ENCODE data around the gene UBAP1.
"Not testable (repeated sequence)": the region's sequence is repeated elsewhere in the genome, so short reads cannot be mapped to it uniquely, and the experiment has no call there.

Gene UBAP1

GRCh38 chr9:34267660-34268059 lies 88.8 kb downstream of the UBAP1 start:
- no peak for DNase-seq

DNA sequence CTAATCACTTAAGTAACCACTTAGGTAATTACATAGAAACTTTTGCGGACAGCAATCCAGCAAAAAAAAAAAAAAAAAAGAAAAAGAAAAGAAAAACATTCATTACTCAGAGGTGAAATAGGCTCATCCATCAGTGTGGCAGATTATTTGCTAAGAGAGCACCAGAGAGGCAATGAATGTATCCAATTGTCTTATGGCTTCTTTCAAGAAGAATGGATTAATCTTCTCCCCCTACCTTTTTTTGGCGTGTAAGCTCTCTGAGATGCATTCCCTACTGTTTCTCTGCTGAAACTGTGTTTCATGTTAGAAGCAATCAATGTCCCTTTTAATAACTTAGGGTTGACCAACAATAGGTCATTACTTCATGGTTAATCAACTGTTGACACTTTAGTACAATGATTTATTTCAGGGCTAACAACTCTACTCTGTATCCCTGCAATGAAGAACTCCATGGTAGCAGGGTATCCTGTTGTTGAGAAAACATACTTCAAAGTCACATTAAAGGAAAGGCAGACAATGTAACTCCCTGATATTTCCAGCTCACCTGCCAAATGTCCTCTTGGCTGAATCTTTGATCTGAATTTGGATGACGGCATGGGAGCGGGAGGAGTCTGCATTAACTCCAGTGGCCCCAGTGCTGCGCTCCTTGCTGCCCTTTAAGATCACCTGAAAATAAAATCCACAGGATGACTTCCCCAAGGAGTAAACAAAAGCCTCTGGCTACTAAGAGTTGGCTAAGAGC lies 92.6 kb downstream of the UBAP1 start:
- DNase-seq = no peak

DNA sequence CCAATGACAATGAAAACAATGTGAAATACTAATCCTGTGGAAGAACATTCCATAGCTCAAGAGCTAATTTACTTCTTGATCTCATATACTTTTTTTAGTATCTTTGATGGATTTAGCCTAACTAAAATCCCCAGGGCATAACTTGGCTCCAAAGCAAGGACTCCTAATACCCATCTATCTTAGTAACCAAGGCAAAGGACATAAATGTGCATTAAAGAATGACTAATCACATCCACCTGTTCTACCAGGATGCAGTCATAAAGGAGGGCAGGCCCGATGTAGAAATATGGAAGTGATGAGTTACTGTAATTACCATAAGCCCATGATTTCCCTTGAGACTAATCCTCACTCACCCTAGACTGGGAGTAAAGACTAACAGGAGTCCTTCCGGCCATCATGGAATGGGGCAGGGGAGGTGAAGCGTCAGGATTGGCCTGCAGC lies 93.3 kb downstream of the UBAP1 start:
- no peak for DNase-seq

DNA sequence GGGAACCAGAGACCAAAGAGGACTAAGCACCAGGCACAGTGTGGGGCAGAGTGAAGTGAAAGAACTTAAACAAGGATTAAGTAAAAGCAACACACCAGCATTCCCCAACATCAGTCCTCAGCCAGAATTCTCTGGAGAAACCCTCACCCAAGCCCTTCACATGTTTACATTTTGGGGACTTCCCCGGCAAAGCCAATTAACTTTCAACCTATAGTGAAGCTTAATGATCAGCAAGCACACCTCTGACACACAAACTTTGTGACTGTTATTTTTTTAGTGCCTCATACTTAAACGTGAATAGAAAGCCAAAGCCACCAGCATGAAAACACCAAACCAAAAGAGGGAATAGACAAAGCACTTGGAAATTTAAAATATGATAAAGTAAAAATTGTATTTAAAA lies 94.7 kb downstream of the UBAP1 start:
- not testable (repeated sequence) for DNase-seq

- DNase-seq = no peak
Observed at GRCh38 chr9:34275811-34276210, 97.0 kb downstream of the UBAP1 start.

DNA sequence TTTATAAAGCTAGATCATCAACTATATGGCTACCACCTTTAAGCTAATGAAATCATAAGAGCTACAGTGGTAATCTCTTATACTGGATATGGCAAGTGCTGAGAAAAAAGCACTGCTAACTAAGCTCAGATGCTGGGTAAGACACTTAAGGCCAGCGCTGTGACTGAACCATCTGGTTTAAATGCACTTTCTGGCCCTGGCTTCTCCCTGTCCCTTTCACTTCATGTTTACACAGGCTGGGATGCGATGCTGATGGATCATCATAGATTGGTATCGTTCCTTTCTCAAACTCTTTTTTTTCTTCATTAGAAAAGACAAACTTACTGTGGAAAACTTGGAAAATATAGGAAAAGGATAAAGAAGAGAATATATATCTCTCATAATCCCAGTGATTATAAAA lies 97.9 kb downstream of the UBAP1 start:
- DNase-seq = no peak

GRCh38 chr9:34279411-34279810 lies 100.6 kb downstream of the UBAP1 start:
- DNase-seq = no peak

- no peak for DNase-seq
Observed at GRCh38 chr9:34282096-34282495, 103.3 kb downstream of the UBAP1 start.

DNA sequence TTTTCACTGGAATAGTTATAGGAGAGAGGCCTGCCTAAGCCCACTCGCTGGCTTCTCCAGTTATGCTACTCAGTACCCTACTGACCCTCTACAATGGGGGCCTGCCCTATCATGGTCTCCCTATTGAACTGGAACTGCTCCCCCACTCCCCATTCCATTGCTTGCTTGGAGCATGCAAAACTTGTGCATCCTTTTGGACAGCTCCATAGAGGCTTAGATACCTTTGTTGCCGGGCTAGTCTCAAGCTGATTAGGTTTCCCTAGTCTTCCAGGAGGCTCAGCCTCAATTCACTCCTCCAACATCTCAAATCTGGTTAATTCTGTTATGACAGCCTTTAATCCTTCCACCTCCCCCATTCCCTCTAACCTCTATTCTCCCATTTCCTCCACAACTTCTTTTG lies 110.3 kb downstream of the UBAP1 start:
- DNase-seq = no peak

DNA sequence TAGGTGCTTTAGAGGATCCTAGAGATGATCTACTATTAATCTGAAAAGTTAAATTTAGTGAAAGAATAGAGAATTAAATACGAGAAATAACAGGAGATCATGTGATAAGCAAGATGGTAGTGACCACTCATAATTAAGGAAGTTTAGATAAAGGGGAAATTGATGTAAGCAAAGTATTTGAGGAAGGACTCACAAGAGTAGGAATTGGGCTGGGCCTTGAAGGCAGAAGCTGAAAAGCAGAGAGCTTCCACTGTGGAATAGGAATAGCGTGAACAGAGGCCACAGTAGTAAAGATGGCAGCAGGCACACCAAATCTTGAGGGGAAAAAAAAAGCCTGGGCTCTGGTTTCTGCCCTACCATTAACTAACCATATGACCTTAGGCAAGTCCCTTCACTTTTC lies 112.2 kb downstream of the UBAP1 start:
- DNase-seq = no peak

DNA sequence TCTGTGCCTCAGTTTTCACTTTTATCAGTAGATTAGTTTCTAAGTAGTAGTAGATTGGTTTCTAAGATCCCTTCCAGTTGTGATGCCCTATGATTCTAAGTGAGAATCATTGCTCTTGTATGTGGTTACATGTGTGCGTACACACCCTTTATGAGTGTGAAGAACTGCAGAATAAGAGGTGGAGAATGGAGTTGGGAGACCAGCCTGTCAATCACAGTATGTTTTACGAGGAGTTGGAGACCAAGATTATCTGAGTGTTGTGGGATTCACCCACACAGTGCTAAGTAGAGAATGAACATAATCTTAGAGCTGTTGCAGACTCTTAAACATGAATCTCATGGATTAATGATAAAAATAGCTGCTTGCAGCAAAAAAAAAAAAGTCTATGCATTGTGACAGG lies 112.6 kb downstream of the UBAP1 start:
- DNase-seq = no peak

DNA sequence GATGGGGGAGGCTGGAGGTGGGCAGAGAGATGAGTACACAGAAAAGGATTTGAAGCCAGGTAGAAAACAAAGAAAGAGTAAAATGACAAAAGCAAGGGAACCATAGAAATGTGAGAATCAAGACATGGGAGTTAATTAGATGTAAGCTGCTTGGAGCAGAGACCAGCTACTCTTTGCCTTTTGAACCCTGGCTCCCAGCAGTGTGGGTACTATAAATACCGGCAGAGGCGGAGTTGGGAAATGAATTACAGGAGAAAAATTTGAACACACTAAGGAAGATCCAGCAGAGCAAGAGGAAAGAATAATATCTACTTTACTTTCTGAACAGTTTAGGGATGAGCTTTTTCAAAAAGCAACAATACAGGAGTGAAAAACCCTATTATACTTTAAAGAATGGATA lies 113.7 kb downstream of the UBAP1 start:
- DNase-seq = no peak

DNA sequence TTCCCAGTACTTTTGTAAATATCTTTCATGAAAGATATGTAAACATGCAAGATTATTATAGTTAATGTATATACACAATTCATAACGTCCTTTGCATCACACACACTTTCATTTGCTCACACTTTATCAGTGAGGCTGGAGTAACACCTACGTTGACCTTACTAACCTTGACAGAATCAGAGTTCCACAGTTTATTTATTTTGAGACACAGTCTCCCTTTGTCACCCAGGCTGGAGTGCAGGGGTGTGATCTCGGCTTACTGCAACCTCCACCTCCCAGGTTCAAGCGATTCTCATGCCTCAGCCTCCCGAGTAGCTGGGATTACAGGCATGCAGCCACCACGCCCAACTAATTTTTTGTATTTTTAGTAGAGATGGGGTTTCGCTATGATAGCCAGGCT lies 122.2 kb downstream of the UBAP1 start:
- not testable (repeated sequence) for DNase-seq

All from fibroblast of skin of abdomen (primary cell).